ENCODE measurements around the gene SF3B6. TPM values are rescaled to one million over a fixed set of nuclear protein-coding genes. Genes with fewer than 3 reads are reported as not detected.
A peak's percentile ranks its signal among the peaks of the same experiment; 100 is the strongest.

SF3B6 gene
- total and polyA plus RNA-seq, 9 of the 15 experiments (the other 6 are each of a cell fraction or from before 2014, with no cell fraction given): 146 to 591 (median 295) TPM

GRCh38 chr2:24046930-24047702 lies 29.0 kb downstream of the SF3B6 start, which contains the start of gene WDCP (continued):
- TF ChIP-seq E2F8 (IDR thresholded peaks at IDR 0.05; ENCODE audit: low read depth, partially characterized antibody): peak; percentile 20
- TF ChIP-seq MAFF (IDR thresholded peaks at IDR 0.05; ENCODE audit: low read length): no peak
- no peak; the same call in 1 of the 2 replicates for TF ChIP-seq MTA1 (IDR thresholded peaks at IDR 0.05; ENCODE audit: borderline replicate concordance)
- no peak for TF ChIP-seq SRSF7 (optimal IDR thresholded peaks at IDR 0.05; ENCODE audit: low read depth, low read length)
- TF ChIP-seq ZNF696 (CRISPR knock-in tag; conservative IDR thresholded peaks at IDR 0.05): no peak
- TF ChIP-seq MGA (IDR thresholded peaks at IDR 0.05): peak; percentile 56; the same call in 1 of the 2 replicates
- no peak for TF ChIP-seq RAD21 (CRISPR knock-in tag; conservative IDR thresholded peaks at IDR 0.05 in 1 of 2, IDR thresholded peaks at IDR 0.05 in 1 of 2)
- no peak for TF ChIP-seq ZFP30 (CRISPR knock-in tag; IDR thresholded peaks at IDR 0.05; ENCODE audit: borderline replicate concordance)
- TF ChIP-seq MIER1 (IDR thresholded peaks at IDR 0.05; ENCODE audit: low read depth): no peak
- TF ChIP-seq FOXA1 (IDR thresholded peaks at IDR 0.05; ENCODE audit: borderline replicate concordance): no peak
- TF ChIP-seq NR1H2 (CRISPR knock-in tag; IDR thresholded peaks at IDR 0.05): no peak
- TF ChIP-seq THAP7 (CRISPR knock-in tag; IDR thresholded peaks at IDR 0.05): no peak

Measured in K562 (cell line).